ENCODE results near the gene NTSR1. TPM values are rescaled to one million over a fixed set of nuclear protein-coding genes. Genes with fewer than 3 reads are reported as not detected.

Gene NTSR1
- total and polyA plus RNA-seq, 2 of the 8 experiments (the other 6 are each of a cell fraction or from before 2014, with no cell fraction given), result 0.53 to 0.89 TPM

GRCh38 chr20:62692176-62692575 is 16.5 kb upstream of the NTSR1 start:
- H3K27ac ChIP-seq (ENCODE audit: low read depth, low read length), result no peak overlapping the region

More at GRCh38 chr20:62692176-62692575, 16.5 kb upstream of the NTSR1 start:
- no peak overlapping the region for H3K4me2 ChIP-seq (ENCODE audit: insufficient read depth in 1 of 2, low read depth in 2 of 2, low read length in 2 of 2)
- no peak overlapping the region for H3K56ac ChIP-seq (replicated peaks; ENCODE audit: insufficient read length, low read depth, low read length)
- no peak overlapping the region for H2BK5ac ChIP-seq (ENCODE audit: low read depth, low read length)
- H3K9ac ChIP-seq (replicated peaks in 1 of 4; ENCODE audit: extremely low read depth in 1 of 4, low read depth in 3 of 4, low read length in 3 of 4), result no peak overlapping the region
- H3K36me3 ChIP-seq (ENCODE audit: control insufficient read depth in 2 of 4, insufficient read depth in 4 of 4, low read length in 3 of 4), result no peaks in the 10 kb centered on the region
- no peak overlapping the region for H2AFZ ChIP-seq (ENCODE audit: low read length)
- H3K4me1 ChIP-seq (replicated peaks in 1 of 4; ENCODE audit: control insufficient read depth in 3 of 4, insufficient read depth in 4 of 4, low read length in 3 of 4), result no peaks in the 10 kb centered on the region
- H2BK20ac ChIP-seq (ENCODE audit: low read length), result no peak overlapping the region
- no peak overlapping the region for H2BK12ac ChIP-seq (ENCODE audit: low read depth, low read length)
- H2BK120ac ChIP-seq (replicated peaks; ENCODE audit: low read depth, low read length), result no peak overlapping the region
- no peak overlapping the region for H4K91ac ChIP-seq (replicated peaks; ENCODE audit: insufficient read length, low read length)
- no peak overlapping the region for H3K4me3 ChIP-seq (ENCODE audit: extremely low read depth in 1 of 4, insufficient read depth in 2 of 4, low read depth in 3 of 4, low read length in 4 of 4)
- FAIRE-seq (no peak), DNase-seq (ENCODE audit: low read depth in 1 of 2, low spot score in 2 of 2) (no peak)
- H2BK15ac ChIP-seq (ENCODE audit: low read length), result no peak overlapping the region
- CTCF ChIA-PET (ENCODE audit: partially characterized antibody), result interaction anchor here (0.8 to 4.6 kb wide), 3 partner anchors 12 to 22 kb away, joined by 3 to 34 read pairs (median 8); partner anchors contain the start of gene NTSR1
- no peak overlapping the region for H3K14ac ChIP-seq (ENCODE audit: insufficient read length)
- H3K4ac ChIP-seq (replicated peaks; ENCODE audit: insufficient read length, low read depth, low read length), result no peak overlapping the region
- no peaks in the 10 kb centered on the region; a peak in 1 of 7 replicates for H3K27me3 ChIP-seq (replicated peaks in 1 of 4; ENCODE audit: control insufficient read depth in 3 of 4, extremely low read depth in 1 of 4, insufficient read depth in 3 of 4, low read length in 3 of 4)
- no peak overlapping the region for H3K18ac ChIP-seq (ENCODE audit: extremely low read depth, low read length)
- no peak overlapping the region; the same call in 1 of the 2 replicates for H4K8ac ChIP-seq (ENCODE audit: extremely low read depth, insufficient read depth, low read length)
- no peak overlapping the region for H2AK5ac ChIP-seq (ENCODE audit: low read depth, low read length)
- H3K79me1 ChIP-seq (ENCODE audit: low read depth, low read length), result no peaks in the 10 kb centered on the region
- H3K79me2 ChIP-seq (ENCODE audit: control insufficient read depth in 1 of 2, insufficient read depth in 2 of 2, low read length in 2 of 2), result no peaks in the 10 kb centered on the region
- H4K20me1 ChIP-seq (replicated peaks in 1 of 2; ENCODE audit: control insufficient read depth in 1 of 2, insufficient read depth in 2 of 2, low read length in 2 of 2), result peaks cover 0 to 4% of the 10 kb centered on the region in 2 experiments
- no peaks in the 10 kb centered on the region for H3K9me3 ChIP-seq (ENCODE audit: insufficient read depth in 2 of 2, low read depth in 1 of 2, low read length in 1 of 2)
- TF ChIP-seq SIX5 (IDR thresholded peaks at IDR 0.05; ENCODE audit: low read depth, low read length), result no peak
- no peak overlapping the region for H3K23ac ChIP-seq (ENCODE audit: insufficient read length)
- H4K5ac ChIP-seq (ENCODE audit: insufficient read length, low read depth, low read length), result no peak overlapping the region
- 85% methylated on average over 4 of the region's 8 CpGs; no CpG with 5 or more reads in 1 of the 2 experiments for WGBS, 2 experiments (ENCODE audit: extremely low coverage in 1 of 2, insufficient coverage in 1 of 2, insufficient read length in 1 of 2, insufficient replicate concordance in 2 of 2, low coverage in 1 of 2, low lambda C conversion rate in 2 of 2, missing lambda C conversion rate in 1 of 2)
- POLR2A ChIA-PET (ENCODE audit: partially characterized antibody), result interaction anchor here (1.1 kb wide), 1 partner anchor 9 kb away, joined by 3 read pairs; no protein-coding TSS in a partner anchor
- H3K23me2 ChIP-seq (ENCODE audit: low read depth, low read length), result no peaks in the 10 kb centered on the region
